Transverse colon (tissue), 4 donors: Measurements from ENCODE around the gene HOGA1.

Experiments used
- CTCF ChIP-seq, 5 experiments: fragments of 200-600 bp in 3 of 5; fragments of 450-650 bp in 2 of 5; sonication (generic) in 3 of 5; IDR thresholded peaks; 1 replicate in 2 of 5; 2 replicates in 3 of 5; pipeline ENCODE4 v1.5.1; 2016 to 2017; ENCODE audit warnings: antibody characterized with exemption in 5 of 5, inconsistent platforms in 3 of 5, mild to moderate bottlenecking in 2 of 5, moderate library complexity in 1 of 5
- POLR2A ChIP-seq: fragments of 450-650 bp; IDR thresholded peaks from one replicate; pipeline ENCODE4 v1.6.1; 2016; ENCODE audit warnings: antibody characterized with exemption, mild to moderate bottlenecking, moderate library complexity
- POLR2AphosphoS5 ChIP-seq, 3 donors: sonication (generic); formaldehyde crosslinking; IDR thresholded peaks; one replicate each; pipeline ENCODE4 v1.6.1; 2016; ENCODE audit warnings: antibody characterized with exemption in 3 of 3

- no peak for TF ChIP-seq CTCF (IDR thresholded peaks at IDR 0.05)
- TF ChIP-seq POLR2A: no peak
- no peak for TF ChIP-seq POLR2AphosphoS5 (IDR thresholded peaks at IDR 0.05)
Measured at GRCh38 chr10:97570146-97570788, 13.9 kb upstream of the HOGA1 start.
